IPS DF 6.9 (cell line): ENCODE data around the gene DUOXA1.
"Not testable (repeated sequence)": the region's sequence is repeated elsewhere in the genome, so short reads cannot be mapped to it uniquely, and the experiment has no call there.

ENCODE experiments used
- DNase-seq: peaks from one replicate; pipeline ENCODE4 v3.0.0-alpha.2; 2013; ENCODE audit warnings: low read depth, low spot score
- H3K27ac ChIP-seq: one replicate; pipeline ENCODE4 v1.5.1; 2013; ENCODE audit warnings: low read length, control low read depth
- H3K27me3 ChIP-seq: 2 replicates; pipeline ENCODE4 v1.6.1; 2013; ENCODE audit warnings: mild to moderate bottlenecking, low read length; ENCODE audit not compliant: control insufficient read depth, insufficient read depth
- H3K36me3 ChIP-seq: 2 replicates; pipeline ENCODE4 v1.6.1; 2013; ENCODE audit warnings: low read length; ENCODE audit not compliant: control insufficient read depth, insufficient read depth
- H3K4me1 ChIP-seq: 2 replicates; pipeline ENCODE4 v1.6.1; 2013; ENCODE audit warnings: low read length; ENCODE audit not compliant: control insufficient read depth, insufficient read depth
- H3K4me3 ChIP-seq: 2 replicates; pipeline ENCODE4 v1.5.1; 2013; ENCODE audit warnings: mild to moderate bottlenecking, low read length
- H3K9me3 ChIP-seq: 2 replicates; pipeline ENCODE4 v1.6.1; 2013; ENCODE audit warnings: low read length, inconsistent platforms; ENCODE audit not compliant: control insufficient read depth, insufficient read depth
- WGBS: extraction: QIAGEN DNeasy Blood & Tissue Kit; methylation state at CpG from one replicate; pipeline ENCODE4 v1.1.7; 2013; ENCODE audit warnings: mixed read lengths, missing lambda C conversion rate; ENCODE audit not compliant: insufficient read length, insufficient coverage; 5-methylcytosine and 5-hydroxymethylcytosine counted together

Gene DUOXA1

DNA sequence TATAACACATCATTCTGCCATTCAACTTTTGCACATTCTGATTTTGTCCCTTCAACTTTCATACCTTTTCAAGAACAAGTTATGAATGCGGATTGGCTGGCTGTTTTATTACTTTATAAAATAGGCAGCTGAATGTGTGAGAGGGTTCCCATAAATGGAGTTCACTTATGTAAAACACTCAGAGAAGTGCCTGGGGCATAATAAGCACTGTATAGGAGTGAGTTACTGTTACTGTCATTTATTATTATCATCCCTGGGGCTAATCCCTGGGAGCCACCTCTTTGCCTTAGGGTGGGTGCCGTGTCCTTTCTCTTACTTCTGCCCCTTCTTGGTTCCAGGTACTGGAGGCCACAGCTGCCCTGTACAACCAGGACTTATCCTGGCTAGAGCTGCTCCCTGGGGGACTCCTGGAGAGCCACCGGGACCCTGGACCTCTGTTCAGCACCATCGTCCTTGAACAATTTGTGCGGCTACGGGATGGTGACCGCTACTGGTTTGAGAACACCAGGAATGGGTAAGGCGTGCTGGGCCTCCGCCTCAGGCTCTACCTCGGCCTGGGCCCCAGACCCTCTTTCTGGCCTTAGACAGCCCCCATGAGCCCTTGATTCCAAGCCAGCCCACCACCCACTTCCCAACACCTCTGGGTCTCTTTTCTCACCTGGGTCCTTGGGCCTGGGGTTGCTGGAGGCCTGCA, 11.0 kb upstream of the DUOXA1 start:
- H3K36me3 ChIP-seq, result no peaks in the 10 kb centered on the region
- DNase-seq, result no peak
- no peaks in the 10 kb centered on the region; the same call in 1 of the 2 replicates for H3K4me1 ChIP-seq
- no peak overlapping the region for H3K27ac ChIP-seq
- no peaks in the 10 kb centered on the region for H3K9me3 ChIP-seq
- H3K27me3 ChIP-seq, result peaks cover 9% of the 10 kb centered on the region; the same call in 1 of the 2 replicates
- H3K4me3 ChIP-seq, result no peak overlapping the region
- no CpG with 5 or more reads among the region's 10 CpGs for WGBS

DNA sequence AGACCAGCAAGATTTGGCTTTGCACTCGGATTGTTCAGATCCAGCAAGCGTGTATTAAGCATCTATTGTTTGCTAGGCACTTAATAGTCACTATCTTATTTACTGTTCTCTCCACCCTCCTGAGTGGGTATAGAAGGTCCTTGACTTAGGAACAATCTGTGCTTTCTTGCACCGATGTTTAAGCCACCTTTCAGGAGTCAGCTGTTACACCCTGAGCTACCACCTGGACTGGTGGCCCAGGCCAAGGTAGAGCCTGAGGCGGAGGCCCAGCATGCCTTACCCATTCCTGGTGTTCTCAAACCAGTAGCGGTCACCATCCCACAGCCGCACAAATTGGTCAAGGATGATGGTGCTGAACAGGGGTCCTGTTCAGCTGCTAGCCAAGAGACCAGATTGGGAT, 10.1 kb upstream of the DUOXA1 start:
- H3K9me3 ChIP-seq, result no peaks in the 10 kb centered on the region
- WGBS, result no CpG with 5 or more reads among the region's 6 CpGs
- H3K27ac ChIP-seq, result no peak overlapping the region
- no peaks in the 10 kb centered on the region for H3K36me3 ChIP-seq
- H3K27me3 ChIP-seq, result peaks cover 12% of the 10 kb centered on the region; the same call in 1 of the 2 replicates
- H3K4me3 ChIP-seq, result no peak overlapping the region
- no peaks in the 10 kb centered on the region; the same call in 1 of the 2 replicates for H3K4me1 ChIP-seq
- DNase-seq, result no peak

DNA sequence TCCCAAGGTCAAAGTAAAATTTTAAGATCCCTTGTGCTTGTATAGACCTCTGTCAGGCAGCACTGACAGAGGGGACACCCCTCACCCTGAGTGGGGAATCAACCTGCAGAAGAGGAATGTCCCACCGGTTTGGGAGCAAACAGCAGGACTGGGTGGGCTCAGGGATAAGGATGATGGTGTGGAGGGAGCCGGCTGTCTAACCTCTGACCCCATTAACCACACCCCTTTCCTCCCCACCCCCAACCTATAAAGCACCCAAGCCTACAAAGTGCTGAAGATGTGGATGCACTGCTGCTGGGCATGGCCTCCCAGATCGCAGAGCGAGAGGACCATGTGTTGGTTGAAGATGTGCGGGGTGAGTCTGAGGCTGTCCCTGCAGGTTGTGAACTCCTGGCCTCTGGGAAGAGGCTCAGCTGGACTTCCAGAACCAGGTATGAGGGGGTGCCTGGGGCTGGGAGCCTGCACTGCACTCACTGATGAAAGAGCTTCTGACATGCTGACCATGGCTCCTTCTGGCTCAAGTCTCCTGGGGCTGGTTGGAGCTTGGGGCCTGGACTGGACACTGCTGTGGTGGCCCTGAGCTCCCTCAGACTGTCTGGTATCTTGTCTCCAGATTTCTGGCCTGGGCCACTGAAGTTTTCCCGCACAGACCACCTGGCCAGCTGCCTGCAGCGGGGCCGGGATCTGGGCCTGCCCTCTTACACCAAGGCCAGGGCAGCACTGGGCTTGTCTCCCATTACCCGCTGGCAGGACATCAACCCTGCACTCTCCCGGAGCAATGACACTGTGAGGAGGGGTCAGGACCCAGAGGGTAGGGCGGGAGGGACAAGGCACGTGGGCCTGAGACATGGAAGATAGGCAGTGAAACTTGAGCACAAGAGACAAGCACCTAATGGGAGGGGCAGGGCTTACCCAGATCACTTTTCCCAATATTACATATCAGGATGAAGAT, 9.4 kb upstream of the DUOXA1 start:
- no peaks in the 10 kb centered on the region; the same call in 1 of the 2 replicates for H3K4me1 ChIP-seq
- no peak overlapping the region for H3K4me3 ChIP-seq
- no peak for DNase-seq
- no CpG with 5 or more reads among the region's 12 CpGs for WGBS
- no peaks in the 10 kb centered on the region for H3K9me3 ChIP-seq
- H3K27ac ChIP-seq, result no peak overlapping the region
- peaks cover 19% of the 10 kb centered on the region; the same call in 1 of the 2 replicates for H3K27me3 ChIP-seq
- H3K36me3 ChIP-seq, result no peaks in the 10 kb centered on the region

DNA sequence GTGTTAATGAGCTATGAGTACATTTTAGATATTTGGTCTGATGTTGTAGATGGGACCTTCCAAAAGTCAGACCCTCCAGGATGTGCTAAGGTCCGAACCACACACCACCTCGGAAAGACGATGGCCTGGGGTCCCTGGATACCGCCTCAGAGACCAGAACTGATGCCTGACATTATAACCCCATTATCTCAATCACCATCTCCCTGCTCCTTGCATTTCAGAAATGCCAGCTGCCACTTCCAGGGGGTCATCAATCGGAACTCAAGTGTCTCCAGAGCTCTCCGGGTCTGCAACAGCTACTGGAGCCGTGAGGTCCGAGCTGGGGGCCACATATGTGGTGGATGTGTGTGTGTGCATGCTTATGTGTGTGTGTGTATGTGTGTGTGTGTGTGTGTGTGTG, 8.0 kb upstream of the DUOXA1 start:
- DNase-seq, result no peak

DNA sequence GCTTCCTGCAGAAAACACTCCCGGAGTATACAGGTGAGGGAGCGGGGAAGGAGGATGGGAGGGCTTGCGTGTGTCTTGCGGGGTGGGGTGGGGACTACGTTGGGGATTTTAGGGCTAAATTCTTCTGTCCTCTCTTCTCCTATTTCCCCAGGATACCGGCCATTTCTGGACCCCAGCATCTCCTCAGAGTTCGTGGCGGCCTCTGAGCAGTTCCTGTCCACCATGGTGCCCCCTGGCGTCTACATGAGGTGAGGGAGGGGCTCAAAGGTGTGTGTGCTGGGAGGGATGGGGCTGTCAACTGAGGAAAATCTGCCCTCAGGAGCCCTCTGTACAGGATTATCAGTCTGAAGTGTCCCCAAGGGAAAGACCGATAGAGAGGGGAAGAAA, 6.7 kb upstream of the DUOXA1 start:
- no peak overlapping the region for H3K27ac ChIP-seq
- WGBS, result no CpG with 5 or more reads among the region's 10 CpGs
- peaks cover 45% of the 10 kb centered on the region; the same call in 1 of the 2 replicates for H3K27me3 ChIP-seq
- H3K4me3 ChIP-seq, result no peak overlapping the region
- H3K36me3 ChIP-seq, result no peaks in the 10 kb centered on the region
- H3K4me1 ChIP-seq, result no peaks in the 10 kb centered on the region
- no peaks in the 10 kb centered on the region for H3K9me3 ChIP-seq
- DNase-seq, result no peak

More for the DNA sequence above, 8.0 kb upstream of the DUOXA1 start:
- H3K36me3 ChIP-seq, result no peaks in the 10 kb centered on the region
- H3K4me3 ChIP-seq, result no peak overlapping the region
- H3K27ac ChIP-seq, result no peak overlapping the region
- H3K27me3 ChIP-seq, result peaks cover 33% of the 10 kb centered on the region; the same call in 1 of the 2 replicates
- no CpG with 5 or more reads among the region's 8 CpGs for WGBS
- H3K4me1 ChIP-seq, result no peaks in the 10 kb centered on the region
- H3K9me3 ChIP-seq, result no peaks in the 10 kb centered on the region

DNA sequence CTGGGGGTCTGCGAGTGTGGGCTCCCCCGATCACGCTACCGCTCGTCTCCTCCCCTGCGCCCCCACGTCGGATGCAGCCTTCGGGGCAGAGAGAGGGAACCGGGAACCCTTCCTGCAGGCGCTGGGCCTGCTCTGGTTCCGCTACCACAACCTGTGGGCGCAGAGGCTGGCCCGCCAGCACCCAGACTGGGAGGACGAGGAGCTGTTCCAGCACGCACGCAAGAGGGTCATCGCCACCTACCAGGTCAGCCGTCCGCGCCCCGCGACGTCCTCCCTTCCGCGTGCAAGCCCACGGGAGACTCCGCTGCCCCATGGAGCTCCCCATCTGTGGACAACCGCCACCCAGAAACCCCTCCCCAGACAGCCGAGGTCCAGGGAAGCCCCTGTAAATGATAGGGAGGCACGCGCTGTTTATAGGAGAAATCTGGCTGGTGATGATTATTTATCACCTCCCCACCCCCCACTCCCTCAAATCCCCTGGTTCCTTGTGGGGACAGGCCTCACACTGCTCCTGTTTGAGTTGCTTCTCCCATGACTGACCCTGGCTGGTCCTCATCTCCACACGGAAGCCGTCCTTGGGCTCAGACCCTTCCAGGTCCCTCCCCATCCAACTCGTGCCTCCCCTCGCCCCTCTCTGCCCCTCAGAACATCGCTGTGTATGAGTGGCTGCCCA, 6.2 kb upstream of the DUOXA1 start:
- H3K36me3 ChIP-seq, H3K4me1 ChIP-seq, DNase-seq, H3K9me3 ChIP-seq, H3K4me3 ChIP-seq, H3K27ac ChIP-seq: not testable (repeated sequence)
- peaks cover 51% of the 10 kb centered on the region for H3K27me3 ChIP-seq
- WGBS, result no CpG with 5 or more reads among the region's 37 CpGs

DNA sequence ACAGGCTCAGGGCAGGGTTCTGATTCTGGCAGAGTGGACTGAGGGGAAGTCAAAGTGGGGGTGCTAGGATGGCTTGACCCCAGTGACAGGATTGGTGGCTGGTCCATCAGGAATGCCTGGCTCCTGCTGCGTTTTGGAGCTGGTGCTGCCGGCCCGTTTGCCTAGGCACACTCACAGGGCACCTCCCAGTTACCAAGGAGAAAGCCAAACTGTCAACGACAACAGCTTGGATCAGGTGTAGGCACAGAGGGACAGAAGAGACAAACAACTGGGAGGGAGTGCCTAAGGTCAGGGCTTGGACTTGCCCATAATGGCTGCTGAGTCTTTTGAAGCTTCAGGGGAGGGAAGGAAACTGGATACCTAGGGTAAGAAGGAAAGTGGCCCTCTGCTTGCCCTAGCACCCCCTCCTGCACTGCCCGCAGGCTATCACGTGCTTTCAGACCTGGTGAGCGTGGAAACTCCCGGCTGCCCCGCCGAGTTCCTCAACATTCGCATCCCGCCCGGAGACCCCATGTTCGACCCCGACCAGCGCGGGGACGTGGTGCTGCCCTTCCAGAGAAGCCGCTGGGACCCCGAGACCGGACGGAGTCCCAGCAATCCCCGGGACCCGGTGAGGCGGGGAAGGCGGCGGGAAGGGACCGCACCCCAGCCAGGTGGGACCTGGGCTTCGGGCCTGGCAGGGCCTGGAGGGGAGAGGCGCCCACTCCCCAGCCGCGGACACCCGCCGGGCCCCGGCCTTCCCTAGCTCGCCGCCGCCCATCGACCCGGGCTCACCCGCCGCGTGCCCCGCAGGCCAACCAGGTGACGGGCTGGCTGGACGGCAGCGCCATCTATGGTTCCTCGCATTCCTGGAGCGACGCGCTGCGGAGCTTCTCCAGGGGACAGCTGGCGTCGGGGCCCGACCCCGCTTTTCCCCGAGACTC, 5.3 kb upstream of the DUOXA1 start:
- WGBS, result no CpG with 5 or more reads among the region's 57 CpGs
- DNase-seq, result no peak
- H3K27ac ChIP-seq, result no peak overlapping the region
- H3K4me1 ChIP-seq, result no peaks in the 10 kb centered on the region
- H3K36me3 ChIP-seq, result no peaks in the 10 kb centered on the region
- peak overlapping the region; percentile 7; the same call in 1 of the 2 replicates for H3K4me3 ChIP-seq
- no peaks in the 10 kb centered on the region for H3K9me3 ChIP-seq
- peaks cover 60% of the 10 kb centered on the region for H3K27me3 ChIP-seq

DNA sequence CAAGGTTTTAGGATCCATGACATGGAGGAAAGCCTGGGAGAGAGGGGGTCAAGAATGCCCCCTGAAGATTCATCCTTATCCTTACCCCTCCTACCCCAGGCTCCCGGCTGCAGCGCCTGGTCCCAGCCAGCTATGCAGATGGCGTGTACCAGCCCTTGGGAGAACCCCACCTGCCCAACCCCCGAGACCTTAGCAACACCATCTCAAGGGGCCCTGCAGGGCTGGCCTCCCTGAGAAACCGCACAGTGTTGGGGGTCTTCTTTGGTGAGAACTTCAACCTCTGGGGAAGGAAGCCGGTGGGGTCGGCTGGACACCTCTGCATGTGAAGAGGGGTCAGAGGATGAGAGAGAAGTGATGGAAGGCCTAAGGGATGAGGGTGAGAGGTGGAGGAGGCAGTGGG, 4.4 kb upstream of the DUOXA1 start:
- Histone ChIP-seq H3K27ac (no peak overlapping the region), H3K27me3 (peaks cover 67% of the 10 kb centered on the region), H3K4me3 (no peak overlapping the region), H3K4me1 (no peaks in the 10 kb centered on the region), H3K9me3 (no peaks in the 10 kb centered on the region), H3K36me3 (no peaks in the 10 kb centered on the region)
- no peak for DNase-seq
- WGBS, result no CpG with 5 or more reads among the region's 7 CpGs

DNA sequence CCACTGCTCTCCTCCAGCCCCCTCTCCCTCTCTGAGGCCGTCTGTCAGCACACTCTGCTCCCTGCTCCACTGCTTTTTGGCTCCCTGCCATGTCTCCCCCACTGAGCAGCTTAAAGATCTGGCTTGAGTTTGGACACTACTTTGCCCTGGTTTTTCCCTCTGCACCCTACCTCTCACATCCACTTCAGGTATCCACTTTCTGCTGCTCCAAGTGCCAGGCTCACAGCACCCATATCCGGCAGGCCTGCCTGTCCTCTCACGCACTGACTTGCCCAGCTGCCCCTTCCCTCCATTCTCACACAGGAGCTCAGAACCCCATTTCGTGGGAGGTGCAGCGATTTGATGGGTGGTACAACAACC, 3.9 kb upstream of the DUOXA1 start:
- no peak overlapping the region for H3K27ac ChIP-seq
- no peaks in the 10 kb centered on the region for H3K36me3 ChIP-seq
- H3K27me3 ChIP-seq, result peaks cover 72% of the 10 kb centered on the region
- WGBS, result no CpG with 5 or more reads among the region's 5 CpGs
- no peak for DNase-seq
- no peak overlapping the region for H3K4me3 ChIP-seq
- no peaks in the 10 kb centered on the region for H3K4me1 ChIP-seq
- H3K9me3 ChIP-seq, result no peaks in the 10 kb centered on the region
